Germinal center (tissue), 1 donor: ENCODE data around the gene ZEB2.
A peak's percentile ranks its signal among the peaks of the same experiment; 100 is the strongest.

Experiments used
- DNase-seq: peaks from one replicate; pipeline ENCODE4 v3.0.0; 2012; ENCODE audit warnings: mixed read lengths, low spot score

ZEB2 gene

DNA sequence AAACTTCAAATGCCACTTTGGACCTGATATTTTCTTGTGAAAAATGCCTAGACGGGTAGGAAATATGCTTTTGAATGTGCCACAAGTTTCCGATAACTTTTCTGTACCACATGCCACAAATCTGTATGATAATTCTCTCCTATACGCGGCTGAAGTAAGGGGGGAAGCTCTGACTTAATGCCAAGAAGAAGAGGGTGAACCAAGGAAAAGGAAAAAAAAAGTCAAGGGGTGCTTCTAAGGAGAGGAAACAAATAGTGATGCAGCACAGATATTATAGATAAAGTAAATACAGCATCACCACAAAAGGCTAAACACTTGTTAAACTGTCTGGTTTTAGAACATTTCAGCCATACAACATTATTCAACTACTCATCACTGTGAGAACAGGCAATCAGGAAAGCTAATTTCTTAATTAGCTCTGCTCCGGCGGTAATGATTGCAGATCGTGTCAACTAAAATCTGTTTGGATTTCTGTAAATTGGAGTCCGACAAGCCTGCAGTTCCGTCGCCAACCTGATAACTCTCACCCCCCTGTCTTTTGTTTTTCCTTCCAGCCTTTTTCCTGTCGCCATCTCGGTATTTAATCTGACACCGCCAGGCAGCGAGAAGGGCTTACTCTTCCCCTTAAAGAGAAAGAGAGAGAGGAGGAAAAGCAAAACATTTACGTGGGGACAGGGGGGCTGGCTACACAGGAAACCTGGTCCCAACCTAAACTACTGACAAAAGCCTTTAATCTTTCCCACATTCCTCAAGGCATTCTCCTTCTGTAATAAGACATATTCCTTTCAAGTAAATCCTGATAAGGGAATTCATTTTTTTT, 67.5 kb downstream of the ZEB2 start:
- no peak for DNase-seq

- DNase-seq, result no peak
These were observed 68.5 kb downstream of the ZEB2 start for GRCh38 chr2:144451443-144451842.

GRCh38 chr2:144449028-144449406, 70.9 kb downstream of the ZEB2 start:
- peak; percentile 14 for DNase-seq

DNA sequence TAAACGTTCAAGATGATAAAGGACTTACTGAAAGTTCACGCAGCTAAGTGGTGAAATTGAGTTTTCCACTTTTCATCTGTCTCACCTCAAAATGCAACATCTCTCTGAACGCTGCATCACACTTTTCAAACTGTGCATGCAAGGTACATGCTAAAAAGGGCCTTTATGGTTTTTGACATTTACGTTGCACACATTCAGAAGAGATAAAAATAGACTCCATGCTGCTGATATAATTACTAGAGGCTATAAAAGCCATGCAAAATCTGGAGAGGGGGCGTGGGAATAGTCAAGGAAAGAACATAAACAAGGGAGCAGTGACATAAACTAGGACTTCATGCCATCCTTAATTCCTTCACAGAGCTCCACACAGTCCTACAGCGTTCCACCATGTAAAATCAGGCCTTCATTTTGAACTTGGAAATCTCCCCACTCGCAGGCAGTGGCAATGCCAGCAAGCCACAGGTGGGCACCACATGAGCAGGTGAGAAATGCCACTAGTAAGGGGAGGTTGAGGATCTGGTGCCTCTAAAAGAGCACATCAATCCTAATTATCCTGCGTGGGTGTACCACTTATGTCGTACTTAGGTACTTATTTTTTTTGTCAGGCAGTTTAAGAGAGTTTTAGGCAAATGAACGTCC, 71.4 kb downstream of the ZEB2 start:
- no peak for DNase-seq

GRCh38 chr2:144447535-144447934, 72.4 kb downstream of the ZEB2 start:
- DNase-seq, result no peak

- no peak for DNase-seq
These were observed 73.8 kb downstream of the ZEB2 start for GRCh38 chr2:144446136-144446535.

DNA sequence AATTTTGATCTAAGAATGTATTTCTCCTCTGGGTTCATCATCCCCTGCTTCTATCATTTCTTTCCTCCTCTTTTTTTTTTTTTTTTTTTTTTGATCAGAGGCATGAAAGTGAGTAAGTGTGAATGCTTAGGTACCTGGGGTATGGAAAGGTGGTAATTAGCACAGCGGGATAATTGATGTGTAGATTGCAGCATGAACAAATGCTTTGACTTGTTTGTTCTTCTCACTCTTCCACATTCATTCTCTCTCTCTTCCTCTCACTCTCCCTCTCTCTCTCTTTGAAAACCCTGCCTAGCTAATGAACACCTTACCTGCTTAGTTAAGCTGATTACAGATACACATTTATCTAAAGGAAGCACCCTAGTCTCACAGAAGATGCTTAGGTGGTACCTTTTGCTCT, 74.7 kb downstream of the ZEB2 start:
- DNase-seq, result no peak

DNA sequence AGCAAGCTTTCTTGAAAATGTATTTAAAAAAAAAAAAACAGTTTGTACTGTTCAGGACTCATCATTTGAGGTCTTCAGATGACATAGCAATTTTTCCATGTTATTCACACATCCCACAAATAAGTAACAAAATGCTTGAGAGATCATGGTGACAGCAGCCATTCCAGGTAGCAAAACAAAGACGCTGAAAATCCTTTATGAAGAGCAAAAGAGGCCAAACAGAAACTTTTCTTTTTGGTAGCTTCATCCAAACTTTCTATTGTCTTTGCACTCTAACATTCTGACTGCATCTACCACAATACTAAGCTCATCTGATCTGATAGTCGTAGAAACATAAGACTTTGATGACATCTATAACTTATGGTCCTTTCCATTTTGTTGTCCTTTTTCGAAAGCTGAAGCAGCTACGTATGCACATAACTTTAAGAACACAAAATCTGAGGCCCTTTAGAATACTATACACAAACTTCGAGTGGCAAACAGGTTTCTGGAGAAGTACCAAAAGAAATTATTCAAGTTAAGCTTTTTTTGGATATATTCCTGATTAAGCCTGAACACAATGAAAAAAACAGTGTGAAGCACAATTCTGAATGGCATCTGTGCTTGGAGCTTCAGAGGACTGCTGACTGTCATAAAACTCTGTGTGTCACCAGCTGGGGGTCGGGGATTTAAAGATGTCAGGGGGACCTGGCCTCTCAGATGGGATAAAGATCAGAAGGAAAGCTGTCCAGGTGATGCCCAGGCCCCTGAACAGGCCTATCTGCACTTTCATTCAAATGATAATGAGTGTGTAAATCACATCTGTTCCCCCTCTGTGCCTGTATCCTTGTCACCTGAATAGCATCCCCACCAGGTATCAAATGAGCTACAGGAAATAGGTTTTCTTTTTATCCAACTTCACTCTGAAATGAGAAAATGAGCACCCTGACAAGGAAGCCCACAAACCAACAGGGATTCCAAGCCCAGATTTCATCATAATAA, 75.8 kb downstream of the ZEB2 start:
- DNase-seq, result no peak

GRCh38 chr2:144441711-144442141, 78.2 kb downstream of the ZEB2 start:
- DNase-seq, result no peak

DNA sequence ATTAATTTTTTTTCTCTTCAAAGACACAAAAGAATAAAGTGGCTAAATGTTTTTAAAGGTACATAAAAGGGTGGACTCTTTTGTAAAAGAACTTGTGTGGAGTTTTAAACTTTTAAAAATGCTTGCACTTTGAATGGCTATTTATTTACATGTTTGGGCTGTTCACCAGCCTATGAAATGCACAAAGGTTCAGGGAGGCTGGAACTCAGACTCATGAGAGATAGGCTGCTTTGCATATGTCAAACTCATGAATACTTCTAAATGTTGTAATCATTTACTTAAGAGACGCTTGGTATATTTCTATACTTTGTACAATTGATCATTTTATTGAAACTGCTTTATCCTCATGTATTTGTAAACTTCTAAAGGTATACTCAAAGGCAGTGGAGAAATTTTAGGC, 79.9 kb downstream of the ZEB2 start:
- DNase-seq, result no peak

DNA sequence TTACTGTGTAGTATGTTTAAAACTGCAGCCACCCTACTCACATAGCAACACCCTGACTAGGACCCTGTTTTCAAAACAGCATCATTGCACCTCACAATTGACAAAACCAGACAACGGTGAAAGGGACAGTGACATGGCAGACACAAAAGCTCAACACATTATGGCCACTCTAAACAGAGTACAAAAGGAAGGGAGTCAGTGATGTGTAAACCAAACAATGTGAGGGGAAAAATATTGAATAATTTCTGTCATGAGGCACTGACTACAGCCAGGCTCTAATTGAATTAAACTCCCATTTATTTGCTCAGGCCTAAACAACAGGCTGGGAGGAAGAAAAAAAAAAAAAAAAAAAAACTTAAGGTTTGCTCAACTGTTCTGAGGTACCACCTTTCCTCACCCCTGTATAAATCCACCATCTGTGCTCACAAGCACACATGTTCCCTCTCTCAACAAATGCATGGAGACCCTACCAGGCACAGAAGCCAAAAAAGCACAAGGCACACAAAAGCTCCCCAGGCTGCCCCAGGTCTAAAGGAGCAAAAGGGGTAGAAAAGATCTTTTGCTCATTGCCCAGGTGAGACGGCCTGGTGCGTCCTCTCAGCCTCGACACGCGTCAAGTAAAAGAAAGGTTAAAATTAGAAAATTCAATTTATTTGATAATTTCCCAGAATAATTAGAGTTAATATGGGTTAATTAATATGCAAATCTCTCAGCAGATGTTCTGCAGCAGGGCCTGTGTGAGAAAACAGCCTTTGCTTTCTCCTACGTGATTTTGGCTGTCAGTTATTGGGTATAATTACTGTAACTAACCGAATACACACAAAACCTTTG, 80.9 kb downstream of the ZEB2 start:
- DNase-seq, result no peak

GRCh38 chr2:144437636-144438035, 82.3 kb downstream of the ZEB2 start:
- no peak for DNase-seq

GRCh38 chr2:144434425-144435222, 85.3 kb downstream of the ZEB2 start:
- no peak for DNase-seq

- DNase-seq, result no peak
These were observed 87.0 kb downstream of the ZEB2 start for GRCh38 chr2:144432921-144433320.

DNA sequence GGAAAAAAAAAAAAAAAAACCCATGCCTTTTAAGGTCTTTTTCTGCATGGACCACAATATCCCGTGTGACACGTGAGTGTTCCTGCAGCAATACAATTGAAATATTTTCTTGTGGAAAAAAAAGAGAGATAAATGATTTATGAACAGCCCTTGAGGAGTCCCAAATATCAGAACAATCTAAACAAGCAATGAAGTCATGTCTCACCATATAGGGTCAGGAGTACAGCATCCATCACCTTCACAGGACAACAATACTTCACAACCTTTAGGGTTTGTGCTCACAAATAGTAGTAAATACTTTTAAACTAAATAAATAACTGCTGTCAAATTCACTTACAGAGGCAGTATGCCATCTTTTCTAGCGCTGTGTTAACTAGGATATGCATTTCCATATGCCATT, 87.9 kb downstream of the ZEB2 start:
- DNase-seq, result no peak

- DNase-seq, result no peak
These were observed 88.5 kb downstream of the ZEB2 start for GRCh38 chr2:144431392-144431783.

GRCh38 chr2:144430722-144431391, 89.1 kb downstream of the ZEB2 start:
- no peak for DNase-seq

DNA sequence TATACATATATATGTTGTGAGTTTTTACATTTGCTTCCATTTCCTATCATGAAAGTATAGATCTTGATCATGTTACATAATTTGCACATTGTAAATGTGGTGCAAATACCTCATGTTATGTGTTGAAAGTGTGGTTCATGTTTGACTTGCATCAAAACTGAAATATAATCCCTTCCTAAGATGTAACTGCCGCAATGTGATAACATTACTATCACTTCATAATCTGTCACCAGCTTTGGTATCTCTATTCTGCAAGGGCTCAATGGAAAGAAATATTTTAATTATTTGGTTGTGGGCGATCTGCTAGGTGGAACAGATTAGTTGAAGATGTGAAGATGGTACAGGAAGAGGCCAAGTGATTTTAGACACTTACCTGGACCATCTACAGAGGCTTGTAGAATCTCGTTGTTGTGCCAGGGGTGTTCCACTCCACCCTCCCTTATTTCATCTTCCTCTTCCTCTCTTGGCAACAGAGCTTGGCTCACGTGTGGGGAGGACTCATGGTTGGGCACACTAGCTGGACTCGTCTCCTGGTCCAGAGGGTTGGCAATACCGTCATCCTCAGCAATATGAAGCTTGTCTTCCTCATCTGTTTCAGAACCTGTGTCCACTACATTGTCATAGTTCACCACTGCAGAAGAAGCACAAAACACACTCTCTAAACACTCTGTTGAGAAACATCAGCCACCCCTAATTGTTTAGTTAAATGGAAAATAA, 90.4 kb downstream of the ZEB2 start:
- no peak for DNase-seq

- DNase-seq, result no peak
These were observed 92.9 kb downstream of the ZEB2 start for GRCh38 chr2:144426981-144427479.
